ENCODE results near the gene JARID2.

DNA sequence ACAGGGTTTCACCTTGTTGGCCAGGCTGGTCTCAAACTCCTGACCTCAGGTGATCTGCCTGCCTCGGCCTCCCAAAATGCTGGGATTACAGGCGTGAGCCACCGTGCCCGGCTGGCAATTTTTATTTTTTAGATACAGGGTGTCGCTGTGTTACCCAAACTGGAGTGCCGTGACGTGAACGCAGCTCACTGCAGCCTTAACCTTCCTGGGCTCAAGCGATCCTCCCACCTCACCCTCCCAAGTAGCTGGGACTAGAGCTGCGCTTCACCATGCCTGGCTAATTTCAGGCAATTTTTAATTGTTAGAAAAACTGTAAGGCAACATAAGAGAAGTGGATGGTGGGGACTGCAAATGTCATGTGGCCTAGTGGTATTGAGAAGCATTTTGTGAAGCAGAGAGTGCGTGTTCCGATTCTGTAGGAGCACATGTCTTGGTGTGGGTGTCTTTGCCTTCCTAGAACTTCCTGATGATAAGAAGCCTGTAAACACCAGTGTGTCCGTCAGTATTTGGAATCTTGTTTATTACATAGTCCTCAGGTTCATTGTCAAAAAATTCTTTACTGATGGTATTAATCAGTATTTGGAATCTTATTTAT is 18.0 kb downstream of the JARID2 start:
- TF ChIP-seq, protein P1, sequence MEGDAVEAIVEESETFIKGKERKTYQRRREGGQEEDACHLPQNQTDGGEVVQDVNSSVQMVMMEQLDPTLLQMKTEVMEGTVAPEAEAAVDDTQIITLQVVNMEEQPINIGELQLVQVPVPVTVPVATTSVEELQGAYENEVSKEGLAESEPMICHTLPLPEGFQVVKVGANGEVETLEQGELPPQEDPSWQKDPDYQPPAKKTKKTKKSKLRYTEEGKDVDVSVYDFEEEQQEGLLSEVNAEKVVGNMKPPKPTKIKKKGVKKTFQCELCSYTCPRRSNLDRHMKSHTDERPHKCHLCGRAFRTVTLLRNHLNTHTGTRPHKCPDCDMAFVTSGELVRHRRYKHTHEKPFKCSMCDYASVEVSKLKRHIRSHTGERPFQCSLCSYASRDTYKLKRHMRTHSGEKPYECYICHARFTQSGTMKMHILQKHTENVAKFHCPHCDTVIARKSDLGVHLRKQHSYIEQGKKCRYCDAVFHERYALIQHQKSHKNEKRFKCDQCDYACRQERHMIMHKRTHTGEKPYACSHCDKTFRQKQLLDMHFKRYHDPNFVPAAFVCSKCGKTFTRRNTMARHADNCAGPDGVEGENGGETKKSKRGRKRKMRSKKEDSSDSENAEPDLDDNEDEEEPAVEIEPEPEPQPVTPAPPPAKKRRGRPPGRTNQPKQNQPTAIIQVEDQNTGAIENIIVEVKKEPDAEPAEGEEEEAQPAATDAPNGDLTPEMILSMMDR (IDR thresholded peaks at IDR 0.05; ENCODE audit: low read depth, low read length), result no peak
- no peak for TF ChIP-seq POLR2A (IDR thresholded peaks at IDR 0.05; ENCODE audit: extremely low read depth, insufficient read length)
- TF ChIP-seq, protein P2, sequence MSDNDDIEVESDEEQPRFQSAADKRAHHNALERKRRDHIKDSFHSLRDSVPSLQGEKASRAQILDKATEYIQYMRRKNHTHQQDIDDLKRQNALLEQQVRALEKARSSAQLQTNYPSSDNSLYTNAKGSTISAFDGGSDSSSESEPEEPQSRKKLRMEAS (IDR thresholded peaks at IDR 0.05; ENCODE audit: low read depth, low read length), result no peak
- no peak for TF ChIP-seq MYC (IDR thresholded peaks at IDR 0.05; ENCODE audit: low read depth, low read length)

Data from NB4 (cell line).